Measurements from ENCODE around the gene CDHR2.
"Not testable (repeated sequence)": the region's sequence is repeated elsewhere in the genome, so short reads cannot be mapped to it uniquely, and the experiment has no call there.

The CDHR2 gene

GRCh38 chr5:176594554-176594953 is 45.4 kb downstream of the CDHR2 start:
- H3K4me3 ChIP-seq (ENCODE audit: low read depth, low read length) = no peak overlapping the region
- DNase-seq (ENCODE audit: low read depth) = no peak
- TF ChIP-seq, protein P1, sequence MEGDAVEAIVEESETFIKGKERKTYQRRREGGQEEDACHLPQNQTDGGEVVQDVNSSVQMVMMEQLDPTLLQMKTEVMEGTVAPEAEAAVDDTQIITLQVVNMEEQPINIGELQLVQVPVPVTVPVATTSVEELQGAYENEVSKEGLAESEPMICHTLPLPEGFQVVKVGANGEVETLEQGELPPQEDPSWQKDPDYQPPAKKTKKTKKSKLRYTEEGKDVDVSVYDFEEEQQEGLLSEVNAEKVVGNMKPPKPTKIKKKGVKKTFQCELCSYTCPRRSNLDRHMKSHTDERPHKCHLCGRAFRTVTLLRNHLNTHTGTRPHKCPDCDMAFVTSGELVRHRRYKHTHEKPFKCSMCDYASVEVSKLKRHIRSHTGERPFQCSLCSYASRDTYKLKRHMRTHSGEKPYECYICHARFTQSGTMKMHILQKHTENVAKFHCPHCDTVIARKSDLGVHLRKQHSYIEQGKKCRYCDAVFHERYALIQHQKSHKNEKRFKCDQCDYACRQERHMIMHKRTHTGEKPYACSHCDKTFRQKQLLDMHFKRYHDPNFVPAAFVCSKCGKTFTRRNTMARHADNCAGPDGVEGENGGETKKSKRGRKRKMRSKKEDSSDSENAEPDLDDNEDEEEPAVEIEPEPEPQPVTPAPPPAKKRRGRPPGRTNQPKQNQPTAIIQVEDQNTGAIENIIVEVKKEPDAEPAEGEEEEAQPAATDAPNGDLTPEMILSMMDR (IDR thresholded peaks at IDR 0.05; ENCODE audit: control insufficient read depth, extremely low read depth, insufficient read depth) = no peak

DNA sequence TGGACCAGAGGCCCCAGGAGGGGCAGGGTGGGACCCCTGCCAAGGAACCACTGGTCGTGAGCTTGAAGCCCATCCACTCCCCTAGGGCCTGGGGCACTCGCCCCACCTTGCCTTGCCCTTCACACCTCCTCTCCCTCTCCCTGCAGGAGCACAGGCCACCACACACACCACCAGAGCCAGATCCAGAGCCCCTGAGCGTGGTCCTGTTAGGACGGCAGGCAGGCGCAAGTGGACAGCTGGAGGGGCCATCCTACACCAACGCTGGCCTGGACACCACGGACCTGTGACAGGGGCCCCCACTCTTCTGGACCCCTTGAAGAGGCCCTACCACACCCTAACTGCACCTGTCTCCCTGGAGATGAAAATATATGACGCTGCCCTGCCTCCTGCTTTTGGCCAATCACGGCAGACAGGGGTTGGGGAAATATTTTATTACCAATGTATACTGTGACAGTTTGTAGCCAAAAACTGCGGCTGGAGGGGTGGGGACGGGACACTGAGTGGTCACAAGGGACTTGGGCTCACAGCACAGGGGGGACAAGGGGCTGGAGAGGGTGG is 46.3 kb downstream of the CDHR2 start:
- TF ChIP-seq, protein P1 (IDR thresholded peaks at IDR 0.05; ENCODE audit: control insufficient read depth, extremely low read depth, insufficient read depth) = no peak
- no peak for DNase-seq (ENCODE audit: low read depth)

GRCh38 chr5:176596069-176596644 is 47.0 kb downstream of the CDHR2 start:
- H3K4me3 ChIP-seq (ENCODE audit: low read depth, low read length) = no peak overlapping the region
- DNase-seq (ENCODE audit: low read depth) = no peak
- TF ChIP-seq, protein P1 (IDR thresholded peaks at IDR 0.05; ENCODE audit: control insufficient read depth, extremely low read depth, insufficient read depth) = no peak

More for the DNA sequence above, 46.3 kb downstream of the CDHR2 start:
- H3K4me3 ChIP-seq (ENCODE audit: low read depth, low read length) = no peak overlapping the region

DNA sequence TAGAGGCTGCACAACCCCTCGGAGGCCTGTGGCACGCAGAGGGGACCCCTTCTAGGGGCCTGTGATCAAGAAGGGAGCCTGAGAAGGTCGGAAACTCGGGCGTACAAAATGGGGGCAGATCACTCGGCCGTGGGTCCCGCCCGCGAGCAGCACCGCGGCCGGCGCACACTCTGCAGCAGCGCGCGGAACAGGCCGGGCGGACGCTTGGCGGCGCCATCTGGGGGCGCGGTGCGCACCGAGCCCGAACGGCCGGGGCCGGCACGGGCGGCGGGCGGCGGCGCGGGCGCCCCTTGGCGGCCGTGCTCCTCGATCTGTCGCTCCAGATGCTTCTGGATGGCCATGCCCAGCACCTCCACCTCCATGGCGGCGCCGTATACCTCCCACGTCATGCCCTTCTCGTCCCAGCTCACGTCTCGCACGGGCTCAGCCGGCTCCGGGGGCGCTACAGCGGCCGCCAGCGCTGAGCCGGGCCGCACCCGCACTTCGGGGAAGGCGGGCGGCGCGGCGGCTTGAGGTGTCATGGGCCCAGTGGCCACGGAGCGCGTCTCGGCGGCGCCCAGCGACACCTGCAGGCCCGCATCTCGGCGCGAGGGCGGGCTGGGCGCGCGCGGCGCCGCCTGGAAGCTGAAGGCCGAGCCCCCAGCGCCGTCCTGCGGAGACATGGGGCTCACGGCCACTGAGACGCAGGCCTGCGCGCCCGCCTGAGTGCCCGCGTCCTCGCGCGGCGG is 47.7 kb downstream of the CDHR2 start:
- TF ChIP-seq, protein P1 (IDR thresholded peaks at IDR 0.05; ENCODE audit: control insufficient read depth, extremely low read depth, insufficient read depth) = no peak
- DNase-seq (ENCODE audit: low read depth) = no peak
- no peak overlapping the region for H3K4me3 ChIP-seq (ENCODE audit: low read depth, low read length)

- no peak overlapping the region for H3K4me3 ChIP-seq (ENCODE audit: low read depth, low read length)
- TF ChIP-seq, protein P1 (IDR thresholded peaks at IDR 0.05; ENCODE audit: control insufficient read depth, extremely low read depth, insufficient read depth) = no peak
- DNase-seq (ENCODE audit: low read depth) = no peak
Observed at GRCh38 chr5:176597417-176598389, 48.6 kb downstream of the CDHR2 start.

DNA sequence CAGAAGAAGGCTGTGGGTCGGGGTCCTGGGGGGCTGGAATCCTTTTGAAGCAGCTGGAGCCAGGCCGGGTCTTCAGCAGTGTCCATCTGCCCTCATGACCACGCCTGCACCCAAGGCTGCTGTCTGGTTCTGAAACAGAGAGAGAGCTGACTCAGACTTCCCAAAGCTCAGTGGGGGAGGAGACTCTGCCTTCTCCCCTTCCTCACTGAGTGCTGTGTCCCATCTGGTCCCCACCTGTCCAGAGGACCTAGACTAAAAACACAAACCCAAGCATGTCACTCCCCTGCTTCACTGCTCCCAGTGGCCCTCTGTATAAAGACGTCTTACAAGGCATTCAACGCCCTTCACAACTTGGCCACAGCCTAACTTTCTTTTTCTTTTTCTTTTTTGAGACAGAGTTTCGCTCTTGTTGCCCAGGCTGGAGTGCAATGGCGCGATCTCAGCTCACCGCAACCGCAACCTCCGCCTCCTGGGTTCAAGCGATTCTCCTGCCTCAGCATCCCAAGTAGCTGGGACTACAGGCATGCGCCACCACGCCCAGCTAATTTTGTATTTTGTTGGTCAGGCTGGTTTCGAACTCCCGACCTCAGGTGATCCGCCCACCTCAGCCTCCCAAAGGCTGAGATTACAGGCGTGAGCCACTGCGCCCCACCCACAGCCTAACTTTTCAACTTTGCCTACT is 50.7 kb downstream of the CDHR2 start:
- not testable (repeated sequence) for DNase-seq (ENCODE audit: low read depth); H3K4me3 ChIP-seq (ENCODE audit: low read depth, low read length)

All from LNCaP clone FGC (cell line).